ENCODE data around the gene SFXN3. TPM values are rescaled to one million over a fixed set of nuclear protein-coding genes. Genes with fewer than 3 reads are reported as not detected.

Gene SFXN3
- 0.09 TPM in 1 of 2 replicates, not detected in the other for total RNA-seq (ENCODE audit: low replicate concordance)

GRCh38 chr10:101031128-101031795, at the start of gene SFXN3, which contains the start of gene PDZD7:
SFXN3 (plus strand) TSS chr10:101031234; CDS start chr10:101034695, 3,461 bp downstream.
PDZD7 (minus strand) TSS chr10:101031129; CDS start chr10:101030219, 910 bp downstream.
- no peak within 1 kb of the TSS for H3K9ac ChIP-seq

GRCh38 chr10:100982916-100983830, 47.9 kb upstream of the SFXN3 start:
- peaks cover 5% of the 10 kb centered on the region for H3F3A ChIP-seq (ENCODE audit: low read depth)
- peaks cover 15% of the 10 kb centered on the region for H3K27me3 Mint-ChIP-seq (ENCODE audit: insufficient read depth, low read depth)
- peaks cover 11% of the 10 kb centered on the region for H3K4me1 ChIP-seq
- peaks cover 7% of the 10 kb centered on the region for H4K20me1 ChIP-seq (ENCODE audit: low read depth)
- H3K79me2 ChIP-seq (ENCODE audit: low read depth): peaks cover 26% of the 10 kb centered on the region
- peak overlapping the region; percentile 19 for H3K4me3 Mint-ChIP-seq
- no peaks in the 10 kb centered on the region for H3K9me3 ChIP-seq (ENCODE audit: low read depth)
- H3K27ac Mint-ChIP-seq: no peak overlapping the region
- H3K9ac ChIP-seq: no peak overlapping the region
- H3K36me3 Mint-ChIP-seq: peaks cover 20% of the 10 kb centered on the region
- peaks cover 14% of the 10 kb centered on the region for H3K4me1 Mint-ChIP-seq
- no peaks in the 10 kb centered on the region for H3K36me3 ChIP-seq
- no peaks in the 10 kb centered on the region for H3K27me3 ChIP-seq
- TF ChIP-seq CTCF (IDR thresholded peaks at IDR 0.05): no peak
- TF ChIP-seq EZH2phosphoT487 (IDR thresholded peaks at IDR 0.05): no peak
- no peak overlapping the region for H2AFZ ChIP-seq (replicated peaks)
- no peaks in the 10 kb centered on the region for H3K9me3 Mint-ChIP-seq
- no peak for DNase-seq (ENCODE audit: low spot score)
- H3K4me3 ChIP-seq: no peak overlapping the region
- H3K27ac ChIP-seq: no peak overlapping the region
- no peak overlapping the region for H3K4me2 ChIP-seq

More at GRCh38 chr10:101031128-101031795, at the start of gene SFXN3, which contains the start of gene PDZD7:
- TF ChIP-seq EZH2phosphoT487 (IDR thresholded peaks at IDR 0.05): peak; percentile 49
- no peak for TF ChIP-seq CTCF (IDR thresholded peaks at IDR 0.05)
- H4K20me1 ChIP-seq (ENCODE audit: low read depth): peaks cover 22% of the 10 kb centered on the region
- H3K27ac ChIP-seq: no peak within 1 kb of the TSS
- DNase-seq (ENCODE audit: low spot score): peak; percentile 93
- no peaks in the 10 kb centered on the region for H3K36me3 ChIP-seq
- Mint-ChIP-seq H3K27me3 (ENCODE audit: insufficient read depth, low read depth) (peaks cover 18% of the 10 kb centered on the region), H3K9me3 (no peaks in the 10 kb centered on the region), H3K27ac (peak within 1 kb of the TSS; percentile 62), H3K36me3 (no peaks in the 10 kb centered on the region), H3K4me1 (peaks cover 51% of the 10 kb centered on the region), H3K4me3 (peak within 1 kb of the TSS; percentile 86)
- peak within 1 kb of the TSS; percentile 40 for H3K4me3 ChIP-seq
- H3K79me2 ChIP-seq (ENCODE audit: low read depth): no peaks in the 10 kb centered on the region
- H3K9me3 ChIP-seq (ENCODE audit: low read depth): no peaks in the 10 kb centered on the region
- H3K4me1 ChIP-seq: peaks cover 47% of the 10 kb centered on the region
- peak within 1 kb of the TSS; percentile 81 for H3K4me2 ChIP-seq
- peaks cover 13% of the 10 kb centered on the region for H3F3A ChIP-seq (ENCODE audit: low read depth)
- no peak within 1 kb of the TSS for H2AFZ ChIP-seq (replicated peaks)
- peaks cover 77% of the 10 kb centered on the region for H3K27me3 ChIP-seq

- H3K27ac Mint-ChIP-seq: no peak overlapping the region
- no peak overlapping the region for H3K9ac ChIP-seq
- H3K27ac ChIP-seq: no peak overlapping the region
- H3K27me3 ChIP-seq: no peaks in the 10 kb centered on the region
- H3K4me1 ChIP-seq: peaks cover 14% of the 10 kb centered on the region
- H3K36me3 Mint-ChIP-seq: peaks cover 19% of the 10 kb centered on the region
- no peak for TF ChIP-seq CTCF (IDR thresholded peaks at IDR 0.05)
- no peak for TF ChIP-seq EZH2phosphoT487 (IDR thresholded peaks at IDR 0.05)
- H3F3A ChIP-seq (ENCODE audit: low read depth): peaks cover 5% of the 10 kb centered on the region
- no peak for DNase-seq (ENCODE audit: low spot score)
- no peak overlapping the region for H3K4me2 ChIP-seq
- H3K27me3 Mint-ChIP-seq (ENCODE audit: insufficient read depth, low read depth): peaks cover 12% of the 10 kb centered on the region
- no peaks in the 10 kb centered on the region for H3K36me3 ChIP-seq
- H3K79me2 ChIP-seq (ENCODE audit: low read depth): peaks cover 35% of the 10 kb centered on the region
- H3K4me3 ChIP-seq: no peak overlapping the region
- no peak overlapping the region for H2AFZ ChIP-seq (replicated peaks)
- H4K20me1 ChIP-seq (ENCODE audit: low read depth): peaks cover 9% of the 10 kb centered on the region
- peaks cover 14% of the 10 kb centered on the region for H3K4me1 Mint-ChIP-seq
- H3K9me3 ChIP-seq (ENCODE audit: low read depth): no peaks in the 10 kb centered on the region
- no peaks in the 10 kb centered on the region for H3K9me3 Mint-ChIP-seq
- H3K4me3 Mint-ChIP-seq: no peak overlapping the region
These were observed 47.0 kb upstream of the SFXN3 start for GRCh38 chr10:100983868-100984671.
